C4-2B (cell line): Measurements from ENCODE around the gene PDGFA.

Source experiments
- CTCF ChIP-seq: fragments of 450-650 bp; conservative IDR thresholded peaks from 2 replicates; pipeline ENCODE4 v1.5.1; 2017; ENCODE audit warnings: mild to moderate bottlenecking
- ZFX ChIP-seq: fragments of 450-650 bp; IDR thresholded peaks from 2 replicates; pipeline ENCODE4 v1.6.1; 2017

- no peak for TF ChIP-seq CTCF
- no peak for TF ChIP-seq ZFX
Measured at GRCh38 chr7:458511-459245, 61.0 kb downstream of the PDGFA start.
